ENCODE results near the gene MBL2. TPM values are rescaled to one million over a fixed set of nuclear protein-coding genes. Genes with fewer than 3 reads are reported as not detected.

Gene MBL2
- total RNA-seq, 4 donors from 2014 or later, result not detected

DNA sequence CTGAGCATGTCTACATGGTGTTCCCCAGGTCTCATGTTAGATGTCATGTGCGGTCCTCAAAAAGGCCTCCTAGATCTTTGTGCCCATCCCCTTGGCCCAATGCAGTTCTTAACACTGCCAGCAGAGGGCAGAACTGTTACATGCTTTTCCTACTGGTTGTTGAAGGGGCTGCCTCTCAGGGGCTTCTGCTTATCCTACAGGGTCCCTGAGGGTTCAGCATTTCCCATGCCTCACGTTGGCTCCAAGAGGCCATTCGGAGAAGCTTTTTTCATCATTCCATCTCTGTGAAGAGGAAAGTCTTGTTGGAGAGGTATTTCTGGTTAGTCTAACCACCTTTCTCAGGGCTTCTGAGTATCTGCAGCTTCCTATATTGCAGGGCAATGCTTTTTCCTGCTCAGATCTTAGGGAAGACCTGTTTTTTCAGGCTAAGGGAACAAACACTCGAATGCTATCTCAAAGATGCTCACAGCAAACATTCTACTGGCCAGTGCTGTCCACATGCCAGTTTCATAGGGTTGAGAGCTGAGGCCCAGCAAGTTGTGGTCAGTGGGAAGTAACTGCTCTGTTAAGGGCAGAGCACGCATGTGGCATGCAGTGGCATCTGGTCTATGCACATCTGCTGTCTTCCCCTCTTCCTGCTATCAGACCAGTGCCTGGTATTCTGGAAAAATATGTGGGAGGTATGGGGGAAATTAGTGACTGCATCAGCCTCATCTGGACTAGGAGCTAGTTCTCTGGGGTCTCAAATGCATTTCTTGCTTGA lies 31.5 kb downstream of the MBL2 start:
- Histone ChIP-seq H3K4me3 (no peak overlapping the region), H3K27me3 (no peaks in the 10 kb centered on the region), H3K9me3 (no peaks in the 10 kb centered on the region), H3K36me3 (no peaks in the 10 kb centered on the region), H3K4me1 (no peaks in the 10 kb centered on the region), H3K27ac (no peak overlapping the region)
- peak; percentile 23 for DNase-seq
- 40 to 48% methylated on average over 1 to 5 of the region's 5 CpGs for whole genome bisulfite sequencing, 2 donors (ENCODE audit: low coverage in 1 of 2)
- TF ChIP-seq EP300 (IDR thresholded peaks at IDR 0.05; ENCODE audit: low read depth) (no peak), CTCF (IDR thresholded peaks at IDR 0.05) (peak; percentile 59 to 80 (median 63)), POLR2AphosphoS5 (IDR thresholded peaks at IDR 0.05) (no peak), POLR2A (IDR thresholded peaks at IDR 0.05) (no peak)
- intact Hi-C loops (cut with DNase I; ENCODE audit: low total_unique reads) (no loop called here), in situ Hi-C loops (cut with MboI; ENCODE audit: low pct_ligation_motif_present in 1 of 4, low pct_unique_long_range_greater_than_20kb in 1 of 4, low sequenced_read_pairs in 3 of 4) (no loop called here)

- 94% methylated on average over 1 of the region's 1 CpG; no CpG with 5 or more reads in 1 of the 2 donors for WGBS, 2 donors (ENCODE audit: low coverage in 1 of 2)
- Histone ChIP-seq H3K4me3 (no peak overlapping the region), H3K27me3 (no peaks in the 10 kb centered on the region), H3K4me1 (no peaks in the 10 kb centered on the region), H3K9me3 (no peaks in the 10 kb centered on the region), H3K36me3 (no peaks in the 10 kb centered on the region), H3K27ac (no peak overlapping the region)
- in situ Hi-C loops (cut with MboI; ENCODE audit: low pct_ligation_motif_present in 1 of 4, low pct_unique_long_range_greater_than_20kb in 1 of 4, low sequenced_read_pairs in 3 of 4), result no loop called here
- intact Hi-C loops (cut with DNase I; ENCODE audit: low total_unique reads), result no loop called here
- TF ChIP-seq EP300 (IDR thresholded peaks at IDR 0.05; ENCODE audit: low read depth) (no peak), CTCF (IDR thresholded peaks at IDR 0.05) (no peak), POLR2A (IDR thresholded peaks at IDR 0.05) (no peak), POLR2AphosphoS5 (IDR thresholded peaks at IDR 0.05) (no peak)
- no peak for DNase-seq
Observed at GRCh38 chr10:52740155-52740549, 32.4 kb downstream of the MBL2 start.

- H3K27me3 ChIP-seq, result no peaks in the 10 kb centered on the region
- H3K9me3 ChIP-seq, result no peaks in the 10 kb centered on the region
- no peak for TF ChIP-seq POLR2A (IDR thresholded peaks at IDR 0.05)
- TF ChIP-seq POLR2AphosphoS5 (IDR thresholded peaks at IDR 0.05), result no peak
- no peak for TF ChIP-seq CTCF (IDR thresholded peaks at IDR 0.05)
- TF ChIP-seq EP300 (IDR thresholded peaks at IDR 0.05; ENCODE audit: low read depth), result no peak
- WGBS, 2 donors (ENCODE audit: low coverage in 1 of 2), result 63% methylated on average over 3 of the region's 3 CpGs; no CpG with 5 or more reads in 1 of the 2 donors
- H3K4me1 ChIP-seq, result no peaks in the 10 kb centered on the region
- intact Hi-C loops (cut with DNase I; ENCODE audit: low total_unique reads) (no loop called here), in situ Hi-C loops (cut with MboI; ENCODE audit: low pct_ligation_motif_present in 1 of 4, low pct_unique_long_range_greater_than_20kb in 1 of 4, low sequenced_read_pairs in 3 of 4) (no loop called here)
- no peak for DNase-seq
- H3K27ac ChIP-seq, result no peak overlapping the region
- H3K4me3 ChIP-seq, result no peak overlapping the region
- H3K36me3 ChIP-seq, result no peaks in the 10 kb centered on the region
Observed at GRCh38 chr10:52739380-52740154, 33.0 kb downstream of the MBL2 start.

DNA sequence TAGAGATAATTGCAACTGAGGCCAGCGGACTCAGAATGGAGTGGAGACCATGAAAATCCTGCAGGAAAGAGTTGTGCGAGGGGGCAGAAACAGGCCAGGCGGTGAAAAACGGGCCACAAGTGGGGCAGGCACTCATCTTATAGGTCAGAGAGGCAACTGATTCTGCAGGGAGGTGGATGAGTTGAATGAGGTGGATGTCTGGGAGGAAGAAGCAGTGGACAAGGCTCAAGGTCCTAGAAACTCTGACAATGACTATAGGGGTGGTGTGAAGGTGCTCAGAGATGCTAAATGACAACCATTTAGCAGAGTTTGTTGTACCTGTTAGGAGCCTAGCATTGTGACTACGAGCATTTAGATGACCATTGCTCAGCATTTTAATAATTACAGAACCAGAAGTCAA lies 33.6 kb downstream of the MBL2 start:
- Histone ChIP-seq H3K9me3 (no peaks in the 10 kb centered on the region), H3K27ac (no peak overlapping the region), H3K4me3 (no peak overlapping the region), H3K27me3 (no peaks in the 10 kb centered on the region), H3K4me1 (no peaks in the 10 kb centered on the region), H3K36me3 (no peaks in the 10 kb centered on the region)
- DNase-seq, result no peak
- in situ Hi-C loops (cut with MboI; ENCODE audit: low pct_ligation_motif_present in 1 of 4, low pct_unique_long_range_greater_than_20kb in 1 of 4, low sequenced_read_pairs in 3 of 4), result no loop called here
- intact Hi-C loops (cut with DNase I; ENCODE audit: low total_unique reads), result no loop called here
- WGBS, 2 donors (ENCODE audit: low coverage in 1 of 2), result 72 to 82% methylated on average over 5 of the region's 5 CpGs
- TF ChIP-seq CTCF (IDR thresholded peaks at IDR 0.05) (no peak), POLR2AphosphoS5 (IDR thresholded peaks at IDR 0.05) (no peak), POLR2A (IDR thresholded peaks at IDR 0.05) (no peak), EP300 (IDR thresholded peaks at IDR 0.05; ENCODE audit: low read depth) (no peak)

Measured in transverse colon (tissue), 4 donors.